ENCODE measurements around the gene PZP. TPM values are rescaled to one million over a fixed set of nuclear protein-coding genes. Genes with fewer than 3 reads are reported as not detected.
"Not testable (repeated sequence)": the region's sequence is repeated elsewhere in the genome, so short reads cannot be mapped to it uniquely, and the experiment has no call there.

The PZP gene
- total RNA-seq = not detected

DNA sequence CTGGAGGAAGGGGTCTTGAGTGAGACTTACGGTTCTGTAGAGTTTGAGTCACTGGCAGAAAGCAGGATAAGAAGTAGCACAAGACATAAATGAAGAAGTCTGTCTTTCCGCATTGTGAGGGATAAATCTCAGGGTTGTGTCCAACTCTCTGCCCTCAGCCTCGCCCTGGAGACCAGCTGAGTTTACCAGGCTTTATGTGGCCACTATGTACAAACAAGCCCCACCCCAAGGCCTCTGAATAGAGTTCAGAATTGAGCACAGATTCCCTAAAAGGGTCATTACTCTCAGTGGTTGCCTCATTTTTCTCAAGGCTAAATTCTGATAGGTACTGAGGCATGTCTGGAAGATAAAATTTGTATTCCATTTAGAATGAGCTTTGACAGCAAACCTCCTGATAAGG is at the start of gene PZP:
TSS of gene PZP (minus strand) at position 167 of the 400 bp plus-strand sequence. CDS start at position 113, 54 bp downstream.
- intact Hi-C loops (cut with DNase I) = no loop called here
- TF ChIP-seq, protein P1, sequence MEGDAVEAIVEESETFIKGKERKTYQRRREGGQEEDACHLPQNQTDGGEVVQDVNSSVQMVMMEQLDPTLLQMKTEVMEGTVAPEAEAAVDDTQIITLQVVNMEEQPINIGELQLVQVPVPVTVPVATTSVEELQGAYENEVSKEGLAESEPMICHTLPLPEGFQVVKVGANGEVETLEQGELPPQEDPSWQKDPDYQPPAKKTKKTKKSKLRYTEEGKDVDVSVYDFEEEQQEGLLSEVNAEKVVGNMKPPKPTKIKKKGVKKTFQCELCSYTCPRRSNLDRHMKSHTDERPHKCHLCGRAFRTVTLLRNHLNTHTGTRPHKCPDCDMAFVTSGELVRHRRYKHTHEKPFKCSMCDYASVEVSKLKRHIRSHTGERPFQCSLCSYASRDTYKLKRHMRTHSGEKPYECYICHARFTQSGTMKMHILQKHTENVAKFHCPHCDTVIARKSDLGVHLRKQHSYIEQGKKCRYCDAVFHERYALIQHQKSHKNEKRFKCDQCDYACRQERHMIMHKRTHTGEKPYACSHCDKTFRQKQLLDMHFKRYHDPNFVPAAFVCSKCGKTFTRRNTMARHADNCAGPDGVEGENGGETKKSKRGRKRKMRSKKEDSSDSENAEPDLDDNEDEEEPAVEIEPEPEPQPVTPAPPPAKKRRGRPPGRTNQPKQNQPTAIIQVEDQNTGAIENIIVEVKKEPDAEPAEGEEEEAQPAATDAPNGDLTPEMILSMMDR (IDR thresholded peaks at IDR 0.05) = no peak
- TF ChIP-seq POLR2A (IDR thresholded peaks at IDR 0.05) = no peak
- WGBS, 2 donors = 87 to 88% methylated on average over 3 of the region's 3 CpGs
- Histone ChIP-seq H3K4me1 (no peaks in the 10 kb centered on the region), H3K27me3 (no peaks in the 10 kb centered on the region), H3K36me3 (no peaks in the 10 kb centered on the region), H3K27ac (no peak within 1 kb of the TSS), H3K9me3 (no peaks in the 10 kb centered on the region), H3K4me3 (replicated peaks in 1 of 3) (no peak within 1 kb of the TSS)
- DNase-seq = no peak

DNA sequence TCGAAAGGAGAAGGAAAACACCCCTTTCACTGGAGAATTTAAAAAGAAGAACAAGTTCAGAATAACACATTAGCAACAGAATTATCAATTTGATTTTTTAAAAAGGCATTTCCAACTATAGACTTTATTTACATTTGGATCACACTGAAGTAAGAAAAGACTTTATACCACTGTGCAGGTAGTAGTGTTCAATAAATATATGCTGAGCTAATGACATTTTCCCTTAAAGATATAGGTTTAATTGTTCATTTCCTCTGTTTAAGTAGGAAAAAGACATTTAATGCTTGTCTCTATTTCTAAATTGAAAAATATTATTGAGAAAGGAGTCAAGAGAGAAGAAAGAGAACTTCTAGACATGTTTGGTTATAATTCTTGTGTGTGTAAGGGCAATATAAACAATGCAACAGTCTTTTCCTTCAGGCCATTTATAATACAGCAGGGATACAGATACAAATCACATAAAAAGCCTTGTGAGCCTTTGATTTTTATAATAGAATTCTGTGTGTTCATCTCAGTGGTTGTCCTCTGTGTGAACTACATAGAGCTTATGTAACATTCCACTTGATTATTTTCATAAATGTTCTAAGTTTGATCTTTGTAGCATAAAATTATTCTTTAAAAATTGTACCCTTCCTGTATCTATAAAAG is 48.7 kb upstream of the PZP start:
- no peak for DNase-seq
- Histone ChIP-seq H3K27me3 (no peaks in the 10 kb centered on the region), H3K36me3 (no peaks in the 10 kb centered on the region), H3K9me3 (no peaks in the 10 kb centered on the region), H3K4me3 (replicated peaks in 1 of 3) (no peak overlapping the region), H3K4me1 (no peaks in the 10 kb centered on the region), H3K27ac (no peak overlapping the region)
- TF ChIP-seq, protein P1 (IDR thresholded peaks at IDR 0.05) = no peak
- TF ChIP-seq POLR2A (IDR thresholded peaks at IDR 0.05) = no peak
- WGBS, 2 donors = 56 to 65% methylated on average over 1 of the region's 1 CpG
- intact Hi-C loops (cut with DNase I) = no loop called here

DNA sequence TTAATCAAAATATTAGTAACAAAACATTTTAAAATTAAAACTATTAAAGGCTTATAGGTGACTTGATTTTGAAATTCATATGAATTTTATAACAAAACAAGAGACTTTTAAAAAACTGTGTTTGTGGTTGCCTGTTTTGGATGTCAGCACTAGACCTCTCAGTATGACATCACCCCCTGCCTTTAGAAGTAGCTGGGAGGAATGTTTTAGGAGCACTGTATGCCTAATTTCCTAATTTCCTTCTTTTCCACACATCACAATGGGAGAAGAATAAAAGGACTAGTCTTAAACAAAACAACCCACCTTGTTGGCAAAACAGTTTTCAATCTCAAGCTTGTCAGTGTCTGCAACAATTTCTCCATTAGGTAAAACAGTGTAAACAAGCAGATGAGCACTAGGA is 48.1 kb upstream of the PZP start:
- no peaks in the 10 kb centered on the region for H3K9me3 ChIP-seq
- H3K27ac ChIP-seq = no peak overlapping the region
- intact Hi-C loops (cut with DNase I) = no loop called here
- H3K36me3 ChIP-seq = no peaks in the 10 kb centered on the region
- no peaks in the 10 kb centered on the region for H3K27me3 ChIP-seq
- no peak overlapping the region for H3K4me3 ChIP-seq (replicated peaks in 1 of 3)
- TF ChIP-seq, protein P1 (IDR thresholded peaks at IDR 0.05) = no peak
- TF ChIP-seq POLR2A (IDR thresholded peaks at IDR 0.05) = no peak
- no peaks in the 10 kb centered on the region for H3K4me1 ChIP-seq
- no peak for DNase-seq

DNA sequence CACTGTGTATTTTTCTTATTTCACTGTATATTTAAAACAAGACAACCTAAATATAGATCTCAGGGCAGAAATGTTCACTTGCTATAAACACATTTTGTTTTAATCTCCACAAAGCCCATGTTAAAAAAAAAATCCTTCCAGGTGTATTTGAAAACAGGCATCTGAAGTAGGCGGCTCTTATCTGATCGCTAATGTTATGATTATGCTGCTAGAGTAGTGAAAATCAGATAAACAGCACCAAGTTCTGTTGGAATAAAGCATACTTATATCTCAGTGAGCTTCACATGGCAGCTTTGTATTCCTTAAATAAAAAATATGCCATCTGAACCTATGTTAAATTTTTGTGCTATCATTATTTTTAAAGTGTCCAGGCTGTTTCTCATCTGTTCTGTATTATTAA is 47.6 kb upstream of the PZP start:
- 30 to 50% methylated on average over 2 of the region's 2 CpGs for WGBS, 2 donors
- intact Hi-C loops (cut with DNase I) = no loop called here
- Histone ChIP-seq H3K27ac (no peak overlapping the region), H3K27me3 (no peaks in the 10 kb centered on the region), H3K4me3 (replicated peaks in 1 of 3) (no peak overlapping the region), H3K36me3 (no peaks in the 10 kb centered on the region), H3K4me1 (no peaks in the 10 kb centered on the region), H3K9me3 (no peaks in the 10 kb centered on the region)
- TF ChIP-seq POLR2A (IDR thresholded peaks at IDR 0.05) = no peak
- TF ChIP-seq, protein P1 (IDR thresholded peaks at IDR 0.05) = no peak
- no peak for DNase-seq

DNA sequence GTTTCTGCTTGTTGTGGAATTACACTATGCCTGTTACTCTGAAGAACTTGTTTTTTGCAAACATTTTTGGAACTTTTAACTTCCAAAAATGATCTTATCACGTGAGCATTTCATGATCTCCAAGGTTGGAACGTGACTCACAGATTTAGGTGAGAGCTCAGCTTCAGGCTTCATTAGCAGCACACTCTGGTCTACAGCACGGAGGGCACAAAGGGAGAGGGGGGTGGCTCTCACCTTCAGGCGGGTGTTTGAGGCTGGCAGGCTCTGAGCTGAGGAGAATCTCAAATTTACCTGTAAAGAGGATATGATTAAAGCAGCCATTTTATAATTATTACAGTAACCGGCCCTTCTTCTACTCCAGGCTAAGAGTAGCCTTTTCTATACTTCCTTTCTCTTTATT is 45.3 kb upstream of the PZP start:
- Histone ChIP-seq H3K27ac (no peak overlapping the region), H3K4me3 (replicated peaks in 1 of 3) (no peak overlapping the region), H3K9me3 (no peaks in the 10 kb centered on the region), H3K4me1 (no peaks in the 10 kb centered on the region), H3K27me3 (no peaks in the 10 kb centered on the region), H3K36me3 (no peaks in the 10 kb centered on the region)
- no peak for TF ChIP-seq POLR2A (IDR thresholded peaks at IDR 0.05)
- TF ChIP-seq, protein P1 (IDR thresholded peaks at IDR 0.05) = no peak
- no peak for DNase-seq
- WGBS, 2 donors = 39 to 41% methylated on average over 5 of the region's 5 CpGs
- intact Hi-C loops (cut with DNase I) = no loop called here

DNA sequence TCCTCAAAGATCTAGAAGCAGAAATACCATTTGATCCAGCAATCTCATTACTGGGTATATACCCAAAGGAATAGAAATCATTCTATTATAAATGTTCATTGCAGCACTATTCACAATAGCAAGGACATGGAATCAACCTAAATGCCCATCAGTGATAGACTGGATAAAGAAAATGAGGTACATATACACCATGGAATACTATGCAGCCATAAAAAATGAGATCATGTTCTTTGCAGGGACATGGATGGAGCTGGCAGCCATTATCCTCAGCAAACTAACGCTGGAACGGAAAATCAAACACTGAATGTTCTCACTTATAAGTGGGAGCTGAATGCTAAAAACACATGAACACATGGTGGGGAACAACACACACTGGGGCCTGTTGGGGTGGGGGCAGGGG is 44.6 kb upstream of the PZP start:
- H3K4me1 ChIP-seq; H3K36me3 ChIP-seq; intact Hi-C loops (cut with DNase I); DNase-seq; H3K27ac ChIP-seq; H3K4me3 ChIP-seq (replicated peaks in 1 of 3); H3K27me3 ChIP-seq; H3K9me3 ChIP-seq: not testable (repeated sequence)
- 94 to 97% methylated on average over 2 of the region's 2 CpGs for WGBS, 2 donors
